K562 (cell line): ENCODE results near the gene LY6G6F. TPM values are rescaled to one million over a fixed set of nuclear protein-coding genes. Genes with fewer than 3 reads are reported as not detected.
A peak's percentile ranks its signal among the peaks of the same experiment; 100 is the strongest.

Source experiments
- ERF ChIP-seq: fragments of 450-650 bp; formaldehyde crosslinking; IDR thresholded peaks from 2 replicates; pipeline ENCODE4 v1.4.0; 2020; ENCODE audit warnings: mild to moderate bottlenecking, mixed read lengths
- HMG20A ChIP-seq: fragments of 450-650 bp; formaldehyde crosslinking; conservative IDR thresholded peaks from 2 replicates; pipeline ENCODE4 v1.4.0; 2020; ENCODE audit warnings: mild to moderate bottlenecking, mixed read lengths
- HNRNPUL1 ChIP-seq: fragments of 200-400 bp; formaldehyde crosslinking; IDR thresholded peaks from 2 replicates; pipeline ENCODE4 v1.6.1; 2017; ENCODE audit warnings: low read length
- NBN ChIP-seq: fragments of 450-650 bp; IDR thresholded peaks from 2 replicates; pipeline ENCODE4 v1.6.1; 2016; ENCODE audit warnings: low read depth, mild to moderate bottlenecking
- PURB ChIP-seq: sonication (generic); formaldehyde crosslinking; IDR thresholded peaks from 2 replicates; pipeline ENCODE4 v1.9.0; 2021; ENCODE audit warnings: low read depth, mild to moderate bottlenecking, missing genetic modification reagents
- RBM39 ChIP-seq: fragments of 200-400 bp; formaldehyde crosslinking; optimal IDR thresholded peaks from 2 replicates; pipeline ENCODE3; 2018; ENCODE audit warnings: low read depth, low read length
- RNF2 ChIP-seq: sonication (generic); IDR thresholded peaks from 2 replicates; pipeline ENCODE4 v1.6.1; 2016
- SMARCA5 ChIP-seq: fragments of 450-650 bp; IDR thresholded peaks from 2 replicates; pipeline ENCODE4 v1.6.1; 2016
- ZBTB7A ChIP-seq: IDR thresholded peaks from 2 replicates; pipeline ENCODE4 v1.6.1; 2011; ENCODE audit warnings: low read depth, mild to moderate bottlenecking, low read length, moderate library complexity, borderline replicate concordance; ENCODE audit not compliant: control insufficient read depth
- ZNF778 ChIP-seq: fragments of 450-650 bp; formaldehyde crosslinking; IDR thresholded peaks from 2 replicates; pipeline ENCODE4 v1.4.0; 2020; ENCODE audit warnings: mild to moderate bottlenecking, moderate library complexity
- polyA plus RNA-seq, 8 experiments: library from polyadenylated mRNA; depleted of rRNA in 4 of 8; stranded (reverse) in 5 of 8; unstranded in 3 of 8; fragments of >200 nt; fragmentation: Nextera tagmentation in 2 of 8; fragmentation: Illumina TruSeq in 1 of 8; extraction: Ambion mirVana in 2 of 8; extraction: Trizol in 1 of 8; gene quantifications; 2 replicates each; pipeline versions ENCODE4 v1.2.1 to v1.2.3, GENCODE V29; 2011 to 2014; ENCODE audit warnings: inconsistent platforms in 1 of 8, missing spikeins in 1 of 8
- total RNA-seq, 7 experiments: library from RNA; depleted of rRNA in 6 of 7; stranded (reverse); fragments of >200 nt in 6 of 7; fragmentation: Illumina TruSeq in 2 of 7; extraction: Trizol in 2 of 7; gene quantifications; 2 replicates each; pipeline versions ENCODE4 v1.2.1 to v1.2.3, GENCODE V29; 2011 to 2021; ENCODE audit warnings: low replicate concordance in 1 of 7
- TF ChIP-seq, protein P1 (sequence below): fragments of 450-650 bp; IDR thresholded peaks from 2 replicates; pipeline ENCODE4 v1.6.1; 2016; ENCODE audit warnings: low read depth
- TF ChIP-seq, protein P2 (sequence below): IDR thresholded peaks from 3 replicates; pipeline ENCODE4 v1.6.1; 2011; ENCODE audit warnings: borderline replicate concordance, mild to moderate bottlenecking, moderate library complexity; ENCODE audit not compliant: insufficient read length; ENCODE audit errors: extremely low read depth
- TF ChIP-seq, protein P3 (sequence below): fragments of 450-650 bp; formaldehyde crosslinking; IDR thresholded peaks from 2 replicates; pipeline ENCODE4 v1.4.0; 2020; ENCODE audit warnings: mild to moderate bottlenecking

The LY6G6F gene
- total and polyA plus RNA-seq, 9 of the 15 experiments (the other 6 are each of a cell fraction or from before 2014, with no cell fraction given), result 0.14 to 0.50 (median 0.28) TPM; not detected in 2

DNA sequence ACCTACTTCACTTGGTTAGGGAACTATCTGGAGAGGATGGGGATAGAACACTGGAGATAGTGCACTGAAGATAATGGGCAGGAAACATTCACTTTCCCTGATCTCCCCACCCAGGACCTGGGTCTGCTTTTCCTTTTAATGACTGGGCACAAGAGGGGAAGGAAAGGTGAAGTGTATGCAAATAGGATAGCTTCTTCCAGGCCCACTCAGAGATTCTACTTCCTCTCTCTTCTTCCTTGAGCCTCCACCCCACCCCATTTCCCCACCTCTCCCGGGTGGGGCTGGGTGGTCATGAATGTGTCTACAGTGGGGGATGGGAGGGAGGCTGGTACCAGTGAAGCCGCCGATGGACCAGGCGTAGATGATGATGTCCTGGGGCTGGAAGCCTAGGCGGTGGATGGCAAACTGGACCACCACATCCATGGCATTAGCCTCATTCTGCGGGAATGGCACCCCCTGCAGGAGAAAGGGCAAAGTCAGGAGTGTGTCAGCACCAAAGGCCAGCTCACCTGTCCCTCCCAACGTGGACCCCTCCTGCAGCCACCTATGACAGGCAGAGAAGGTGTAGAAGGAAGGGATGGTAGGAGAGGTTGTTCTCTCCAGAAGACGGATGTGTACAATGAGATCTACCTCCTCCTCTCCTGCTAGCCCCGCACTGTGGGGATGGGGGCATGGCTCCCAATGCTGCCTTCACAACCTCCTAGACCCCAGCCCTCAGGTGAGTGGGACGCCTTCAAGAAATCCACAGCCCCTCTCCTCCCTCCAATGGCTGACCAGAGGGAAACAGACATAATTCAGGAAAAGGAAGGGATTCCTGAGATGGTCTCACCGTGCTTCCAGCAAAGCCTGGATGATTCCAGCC lies 17.2 kb upstream of the LY6G6F start (continued):
- TF ChIP-seq, protein P1, sequence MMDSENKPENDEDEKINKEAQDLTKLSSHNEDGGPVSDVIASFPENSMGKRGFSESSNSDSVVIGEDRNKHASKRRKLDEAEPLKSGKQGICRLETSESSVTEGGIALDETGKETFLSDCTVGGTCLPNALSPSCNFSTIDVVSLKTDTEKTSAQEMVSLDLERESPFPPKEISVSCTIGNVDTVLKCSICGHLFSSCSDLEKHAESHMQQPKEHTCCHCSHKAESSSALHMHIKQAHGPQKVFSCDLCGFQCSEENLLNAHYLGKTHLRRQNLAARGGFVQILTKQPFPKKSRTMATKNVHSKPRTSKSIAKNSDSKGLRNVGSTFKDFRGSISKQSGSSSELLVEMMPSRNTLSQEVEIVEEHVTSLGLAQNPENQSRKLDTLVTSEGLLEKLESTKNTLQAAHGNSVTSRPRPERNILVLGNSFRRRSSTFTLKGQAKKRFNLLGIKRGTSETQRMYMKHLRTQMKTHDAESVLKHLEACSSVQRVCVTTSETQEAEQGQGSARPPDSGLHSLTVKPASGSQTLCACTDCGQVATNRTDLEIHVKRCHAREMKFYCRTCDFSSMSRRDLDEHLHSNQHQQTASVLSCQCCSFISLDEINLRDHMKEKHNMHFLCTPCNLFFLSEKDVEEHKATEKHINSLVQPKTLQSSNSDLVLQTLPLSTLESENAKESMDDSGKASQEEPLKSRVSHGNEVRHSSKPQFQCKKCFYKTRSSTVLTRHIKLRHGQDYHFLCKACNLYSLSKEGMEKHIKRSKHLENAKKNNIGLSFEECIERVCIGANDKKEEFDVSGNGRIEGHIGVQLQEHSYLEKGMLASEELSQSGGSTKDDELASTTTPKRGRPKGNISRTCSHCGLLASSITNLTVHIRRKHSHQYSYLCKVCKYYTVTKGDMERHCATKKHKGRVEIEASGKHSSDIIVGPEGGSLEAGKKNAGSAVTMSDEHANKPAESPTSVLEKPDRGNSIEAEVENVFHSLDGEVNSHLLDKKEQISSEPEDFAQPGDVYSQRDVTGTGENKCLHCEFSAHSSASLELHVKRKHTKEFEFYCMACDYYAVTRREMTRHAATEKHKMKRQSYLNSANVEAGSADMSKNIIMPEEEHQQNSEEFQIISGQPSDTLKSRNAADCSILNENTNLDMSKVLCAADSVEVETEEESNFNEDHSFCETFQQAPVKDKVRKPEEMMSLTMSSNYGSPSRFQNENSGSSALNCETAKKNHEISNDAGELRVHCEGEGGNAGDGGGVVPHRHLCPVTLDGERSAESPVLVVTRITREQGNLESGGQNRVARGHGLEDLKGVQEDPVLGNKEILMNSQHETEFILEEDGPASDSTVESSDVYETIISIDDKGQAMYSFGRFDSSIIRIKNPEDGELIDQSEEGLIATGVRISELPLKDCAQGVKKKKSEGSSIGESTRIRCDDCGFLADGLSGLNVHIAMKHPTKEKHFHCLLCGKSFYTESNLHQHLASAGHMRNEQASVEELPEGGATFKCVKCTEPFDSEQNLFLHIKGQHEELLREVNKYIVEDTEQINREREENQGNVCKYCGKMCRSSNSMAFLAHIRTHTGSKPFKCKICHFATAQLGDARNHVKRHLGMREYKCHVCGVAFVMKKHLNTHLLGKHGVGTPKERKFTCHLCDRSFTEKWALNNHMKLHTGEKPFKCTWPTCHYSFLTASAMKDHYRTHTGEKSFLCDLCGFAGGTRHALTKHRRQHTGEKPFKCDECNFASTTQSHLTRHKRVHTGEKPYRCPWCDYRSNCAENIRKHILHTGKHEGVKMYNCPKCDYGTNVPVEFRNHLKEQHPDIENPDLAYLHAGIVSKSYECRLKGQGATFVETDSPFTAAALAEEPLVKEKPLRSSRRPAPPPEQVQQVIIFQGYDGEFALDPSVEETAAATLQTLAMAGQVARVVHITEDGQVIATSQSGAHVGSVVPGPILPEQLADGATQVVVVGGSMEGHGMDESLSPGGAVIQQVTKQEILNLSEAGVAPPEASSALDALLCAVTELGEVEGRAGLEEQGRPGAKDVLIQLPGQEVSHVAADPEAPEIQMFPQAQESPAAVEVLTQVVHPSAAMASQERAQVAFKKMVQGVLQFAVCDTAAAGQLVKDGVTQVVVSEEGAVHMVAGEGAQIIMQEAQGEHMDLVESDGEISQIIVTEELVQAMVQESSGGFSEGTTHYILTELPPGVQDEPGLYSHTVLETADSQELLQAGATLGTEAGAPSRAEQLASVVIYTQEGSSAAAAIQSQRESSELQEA, result no peak
- TF ChIP-seq HMG20A (CRISPR knock-in tag) (no peak), ZBTB7A (peak; percentile 44), ZNF778 (CRISPR knock-in tag) (no peak), RBM39 (peak; percentile 47), HNRNPUL1 (no peak), PURB (no peak), SMARCA5 (no peak), NBN (no peak), RNF2 (no peak), ERF (no peak)
- TF ChIP-seq, protein P2, sequence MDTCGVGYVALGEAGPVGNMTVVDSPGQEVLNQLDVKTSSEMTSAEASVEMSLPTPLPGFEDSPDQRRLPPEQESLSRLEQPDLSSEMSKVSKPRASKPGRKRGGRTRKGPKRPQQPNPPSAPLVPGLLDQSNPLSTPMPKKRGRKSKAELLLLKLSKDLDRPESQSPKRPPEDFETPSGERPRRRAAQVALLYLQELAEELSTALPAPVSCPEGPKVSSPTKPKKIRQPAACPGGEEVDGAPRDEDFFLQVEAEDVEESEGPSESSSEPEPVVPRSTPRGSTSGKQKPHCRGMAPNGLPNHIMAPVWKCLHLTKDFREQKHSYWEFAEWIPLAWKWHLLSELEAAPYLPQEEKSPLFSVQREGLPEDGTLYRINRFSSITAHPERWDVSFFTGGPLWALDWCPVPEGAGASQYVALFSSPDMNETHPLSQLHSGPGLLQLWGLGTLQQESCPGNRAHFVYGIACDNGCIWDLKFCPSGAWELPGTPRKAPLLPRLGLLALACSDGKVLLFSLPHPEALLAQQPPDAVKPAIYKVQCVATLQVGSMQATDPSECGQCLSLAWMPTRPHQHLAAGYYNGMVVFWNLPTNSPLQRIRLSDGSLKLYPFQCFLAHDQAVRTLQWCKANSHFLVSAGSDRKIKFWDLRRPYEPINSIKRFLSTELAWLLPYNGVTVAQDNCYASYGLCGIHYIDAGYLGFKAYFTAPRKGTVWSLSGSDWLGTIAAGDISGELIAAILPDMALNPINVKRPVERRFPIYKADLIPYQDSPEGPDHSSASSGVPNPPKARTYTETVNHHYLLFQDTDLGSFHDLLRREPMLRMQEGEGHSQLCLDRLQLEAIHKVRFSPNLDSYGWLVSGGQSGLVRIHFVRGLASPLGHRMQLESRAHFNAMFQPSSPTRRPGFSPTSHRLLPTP, result no peak
- TF ChIP-seq, protein P3, sequence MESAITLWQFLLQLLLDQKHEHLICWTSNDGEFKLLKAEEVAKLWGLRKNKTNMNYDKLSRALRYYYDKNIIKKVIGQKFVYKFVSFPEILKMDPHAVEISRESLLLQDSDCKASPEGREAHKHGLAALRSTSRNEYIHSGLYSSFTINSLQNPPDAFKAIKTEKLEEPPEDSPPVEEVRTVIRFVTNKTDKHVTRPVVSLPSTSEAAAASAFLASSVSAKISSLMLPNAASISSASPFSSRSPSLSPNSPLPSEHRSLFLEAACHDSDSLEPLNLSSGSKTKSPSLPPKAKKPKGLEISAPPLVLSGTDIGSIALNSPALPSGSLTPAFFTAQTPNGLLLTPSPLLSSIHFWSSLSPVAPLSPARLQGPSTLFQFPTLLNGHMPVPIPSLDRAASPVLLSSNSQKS (CRISPR knock-in tag), result no peak
